H1 (cell line): ENCODE data around the gene CUX1. TPM values are rescaled to one million over a fixed set of nuclear protein-coding genes. Genes with fewer than 3 reads are reported as not detected.

ENCODE experiments used
- CEBPB ChIP-seq: IDR thresholded peaks from 2 replicates; pipeline ENCODE4 v1.6.1; 2012; ENCODE audit warnings: low read depth, low read length
- CHD7 ChIP-seq: fragments of 300-600 bp; sonication (generic); IDR thresholded peaks from 2 replicates; pipeline ENCODE4 v1.7.1; 2012; ENCODE audit warnings: low read length, moderate library complexity, mild to moderate bottlenecking, inconsistent platforms; ENCODE audit not compliant: insufficient replicate concordance
- JUN ChIP-seq: IDR thresholded peaks from 2 replicates; pipeline ENCODE4 v1.6.1; 2011; ENCODE audit warnings: low read depth, mild to moderate bottlenecking, improper control_type of control experiment, low read length
- polyA plus RNA-seq, 7 experiments: library from polyadenylated mRNA; depleted of rRNA in 3 of 7; stranded (reverse) in 5 of 7; unstranded in 2 of 7; fragments of >200 nt in 5 of 7; fragments of 200-250 nt in 2 of 7; gene quantifications; 1 replicate in 5 of 7; 2 replicates in 1 of 7; 4 replicates in 1 of 7; pipeline versions ENCODE4 v1.2.1 to v1.2.3, GENCODE V29; 2011 to 2013; ENCODE audit warnings: missing spikeins in 2 of 7, mixed read lengths in 2 of 7
- total RNA-seq: library from RNA; stranded (reverse); fragmentation: NEBNext Ultra II Directional; extraction: Animal tissue kit (Norgen Biotek cat#: 25700); gene quantifications from 2 replicates; pipeline ENCODE4 v1.2.1, GENCODE V29; 2021

CUX1 gene
- total and polyA plus RNA-seq, 2 of the 8 experiments (the other 6 are each of a cell fraction or from before 2014, with no cell fraction given): 21.6 to 65.9 TPM

GRCh38 chr7:102046373-102047117 lies 229.1 kb downstream of the CUX1 start (continued):
- TF ChIP-seq CHD7: no peak
- no peak for TF ChIP-seq CEBPB
- no peak for TF ChIP-seq JUN
